Neural progenitor cell (in vitro differentiated cells): Measurements from ENCODE around the gene NUP58. TPM values are rescaled to one million over a fixed set of nuclear protein-coding genes. Genes with fewer than 3 reads are reported as not detected.

Experiments
- DNase-seq: peaks from one replicate; pipeline ENCODE4 v3.0.0-alpha.2; 2016; ENCODE audit warnings: low spot score
- H2AFZ ChIP-seq: fragments of 200-600 bp; sonication (generic); replicated peaks from 2 replicates; pipeline ENCODE4 v1.6.1; 2016; ENCODE audit warnings: antibody characterized with exemption
- H3F3A ChIP-seq: fragments of 200-600 bp; sonication (generic); 2 replicates; pipeline ENCODE4 v1.6.1; 2016; ENCODE audit warnings: antibody characterized with exemption, low read depth
- H3K27ac ChIP-seq: fragments of 200-600 bp; sonication (generic); 2 replicates; pipeline ENCODE4 v1.5.1; 2016; ENCODE audit warnings: mild to moderate bottlenecking
- H3K27me3 ChIP-seq: fragments of 200-600 bp; sonication (generic); 2 replicates; pipeline ENCODE4 v1.6.1; 2016; ENCODE audit warnings: mild to moderate bottlenecking, moderate library complexity
- H3K36me3 ChIP-seq: fragments of 200-600 bp; sonication (generic); 2 replicates; pipeline ENCODE4 v1.5.1; 2016
- H3K4me1 ChIP-seq: fragments of 200-600 bp; sonication (generic); 2 replicates; pipeline ENCODE4 v1.6.1; 2016; ENCODE audit warnings: mixed run types
- H3K4me2 ChIP-seq: fragments of 200-600 bp; sonication (generic); 2 replicates; pipeline ENCODE4 v1.6.1; 2016
- H3K4me3 ChIP-seq: fragments of 200-600 bp; sonication (generic); 2 replicates; pipeline ENCODE4 v1.5.1; 2016
- H3K79me2 ChIP-seq: fragments of 200-600 bp; sonication (generic); 2 replicates; pipeline ENCODE4 v1.6.1; 2016; ENCODE audit warnings: low read depth
- H3K9ac ChIP-seq: fragments of 200-600 bp; sonication (generic); 2 replicates; pipeline ENCODE4 v1.6.1; 2016
- H3K9me3 ChIP-seq: fragments of 200-600 bp; sonication (generic); 2 replicates; pipeline ENCODE4 v1.5.1; 2016; ENCODE audit warnings: low read depth
- H4K20me1 ChIP-seq: fragments of 200-600 bp; sonication (generic); 2 replicates; pipeline ENCODE4 v1.6.1; 2016; ENCODE audit warnings: low read depth
- H3K27ac Mint-ChIP-seq: 3 replicates; pipeline ENCODE4 v1.8.0; 2021; ENCODE audit warnings: mixed read lengths
- H3K27me3 Mint-ChIP-seq: 2 replicates; pipeline ENCODE4 v1.8.0; 2022; ENCODE audit warnings: low read depth, mild to moderate bottlenecking, inconsistent platforms, moderate library complexity, mixed read lengths; ENCODE audit not compliant: insufficient read depth
- H3K36me3 Mint-ChIP-seq: 3 replicates; pipeline ENCODE4 v1.8.0; 2021; ENCODE audit warnings: mixed read lengths
- H3K4me1 Mint-ChIP-seq: 3 replicates; pipeline ENCODE4 v1.8.0; 2021; ENCODE audit warnings: mixed read lengths
- H3K4me3 Mint-ChIP-seq: 3 replicates; pipeline ENCODE4 v1.8.0; 2021; ENCODE audit warnings: mild to moderate bottlenecking, moderate library complexity, mixed read lengths
- H3K9me3 Mint-ChIP-seq: 3 replicates; pipeline ENCODE4 v1.8.0; 2020; ENCODE audit warnings: mixed read lengths
- CTCF ChIP-seq: fragments of 200-600 bp; sonication (generic); IDR thresholded peaks from 2 replicates; pipeline ENCODE4 v1.5.1; 2017; ENCODE audit warnings: antibody characterized with exemption, mild to moderate bottlenecking
- EZH2 ChIP-seq: fragments of 200-600 bp; sonication (generic); IDR thresholded peaks from 2 replicates; pipeline ENCODE4 v1.6.1; 2017; ENCODE audit warnings: antibody characterized with exemption, mild to moderate bottlenecking, moderate library complexity
- EZH2phosphoT487 ChIP-seq: fragments of 200-600 bp; sonication (generic); IDR thresholded peaks from 2 replicates; pipeline ENCODE4 v1.6.1; 2017; ENCODE audit warnings: antibody characterized with exemption
- total RNA-seq: library from RNA; depleted of rRNA; stranded (reverse); fragments of >200 nt; gene quantifications from 2 replicates; pipeline ENCODE4 v1.2.3, GENCODE V29; 2015; ENCODE audit warnings: low replicate concordance

Gene NUP58
- total RNA-seq, 1 donor from 2014 or later: 138 TPM

GRCh38 chr13:25253702-25254101 lies 47.7 kb upstream of the NUP58 start:
- H3K27me3 ChIP-seq: no peaks in the 10 kb centered on the region
- Mint-ChIP-seq H3K4me1 (peaks cover 2% of the 10 kb centered on the region), H3K4me3 (no peak overlapping the region), H3K9me3 (no peaks in the 10 kb centered on the region), H3K27me3 (no peaks in the 10 kb centered on the region), H3K27ac (no peak overlapping the region), H3K36me3 (peaks cover 27% of the 10 kb centered on the region)
- no peaks in the 10 kb centered on the region for H3K4me1 ChIP-seq
- no peak overlapping the region for H3K9ac ChIP-seq
- no peak overlapping the region for H3K4me3 ChIP-seq
- H4K20me1 ChIP-seq: no peaks in the 10 kb centered on the region
- no peak overlapping the region for H2AFZ ChIP-seq
- H3K4me2 ChIP-seq: no peak overlapping the region
- DNase-seq: no peak
- no peaks in the 10 kb centered on the region for H3K9me3 ChIP-seq
- no peaks in the 10 kb centered on the region for H3F3A ChIP-seq
- peaks cover 17% of the 10 kb centered on the region for H3K36me3 ChIP-seq
- no peaks in the 10 kb centered on the region for H3K79me2 ChIP-seq
- no peak overlapping the region for H3K27ac ChIP-seq
- no peak for TF ChIP-seq EZH2
- TF ChIP-seq CTCF: no peak
- TF ChIP-seq EZH2phosphoT487: no peak

DNA sequence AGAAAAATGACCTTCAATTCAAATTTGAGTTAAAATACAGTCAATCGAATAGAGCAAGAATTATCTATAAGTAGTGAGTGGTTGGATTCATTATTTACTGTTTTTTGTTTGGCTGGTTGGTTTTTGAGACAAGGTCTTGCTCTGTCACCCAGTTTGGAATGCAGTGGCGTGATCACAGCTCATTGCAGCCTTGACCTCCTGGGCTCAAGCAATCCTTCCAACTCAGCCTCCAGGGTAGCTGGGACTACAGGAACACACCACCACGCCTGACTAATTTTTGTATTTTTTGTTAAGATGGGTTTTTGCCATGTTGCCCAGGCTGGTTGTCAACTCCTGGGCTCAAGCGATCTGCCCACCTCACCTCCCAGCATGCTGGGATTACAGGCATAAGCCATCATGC lies 39.2 kb upstream of the NUP58 start:
- no peaks in the 10 kb centered on the region for H3K9me3 Mint-ChIP-seq
- Histone ChIP-seq H3K9ac (no peak overlapping the region), H3K36me3 (peaks cover 4% of the 10 kb centered on the region), H3F3A (no peaks in the 10 kb centered on the region), H4K20me1 (no peaks in the 10 kb centered on the region), H3K4me2 (no peak overlapping the region), H3K4me3 (no peak overlapping the region), H3K79me2 (no peaks in the 10 kb centered on the region), H3K27me3 (no peaks in the 10 kb centered on the region), H3K27ac (no peak overlapping the region), H3K4me1 (no peaks in the 10 kb centered on the region), H2AFZ (no peak overlapping the region), H3K9me3 (no peaks in the 10 kb centered on the region)
- no peak overlapping the region for H3K4me3 Mint-ChIP-seq
- peaks cover 19% of the 10 kb centered on the region for H3K36me3 Mint-ChIP-seq
- H3K4me1 Mint-ChIP-seq: no peaks in the 10 kb centered on the region
- no peak for DNase-seq
- TF ChIP-seq EZH2phosphoT487: no peak
- TF ChIP-seq EZH2: no peak
- TF ChIP-seq CTCF: no peak
- no peaks in the 10 kb centered on the region for H3K27me3 Mint-ChIP-seq
- no peak overlapping the region for H3K27ac Mint-ChIP-seq

- Histone ChIP-seq H3K4me3 (no peak overlapping the region), H3K36me3 (peaks cover 4% of the 10 kb centered on the region), H3K4me2 (no peak overlapping the region), H3K9ac (no peak overlapping the region), H3K9me3 (no peaks in the 10 kb centered on the region), H4K20me1 (no peaks in the 10 kb centered on the region), H3K79me2 (no peaks in the 10 kb centered on the region), H3K27me3 (no peaks in the 10 kb centered on the region), H2AFZ (no peak overlapping the region), H3K4me1 (no peaks in the 10 kb centered on the region), H3K27ac (no peak overlapping the region), H3F3A (no peaks in the 10 kb centered on the region)
- no peak overlapping the region for H3K27ac Mint-ChIP-seq
- no peaks in the 10 kb centered on the region for H3K27me3 Mint-ChIP-seq
- H3K4me1 Mint-ChIP-seq: no peaks in the 10 kb centered on the region
- DNase-seq: no peak
- H3K9me3 Mint-ChIP-seq: no peaks in the 10 kb centered on the region
- TF ChIP-seq CTCF: no peak
- TF ChIP-seq EZH2: no peak
- no peak overlapping the region for H3K4me3 Mint-ChIP-seq
- peaks cover 15% of the 10 kb centered on the region for H3K36me3 Mint-ChIP-seq
Measured at GRCh38 chr13:25266706-25267105, 34.7 kb upstream of the NUP58 start.

DNA sequence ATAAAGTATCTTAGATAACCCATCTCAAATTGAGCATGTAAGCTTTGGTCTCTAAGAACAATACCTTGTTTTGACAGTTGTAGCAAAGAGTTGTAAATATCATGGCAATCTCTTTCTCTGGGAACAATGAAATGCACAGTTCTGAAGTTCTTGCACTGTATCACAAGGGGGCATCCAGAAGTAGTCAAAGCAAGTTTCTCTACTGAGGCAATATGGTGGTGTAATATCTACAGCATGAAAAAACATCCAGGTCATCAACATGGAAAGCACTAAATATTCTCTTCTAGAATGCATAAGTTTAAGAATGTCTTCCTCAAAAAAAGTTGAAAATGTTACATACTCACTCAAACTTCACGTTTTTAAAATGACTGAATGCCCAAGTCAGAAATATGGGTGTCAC lies 33.7 kb upstream of the NUP58 start:
- H3K36me3 ChIP-seq: peaks cover 10% of the 10 kb centered on the region
- no peaks in the 10 kb centered on the region for H3F3A ChIP-seq
- H4K20me1 ChIP-seq: no peaks in the 10 kb centered on the region
- Mint-ChIP-seq H3K4me3 (no peak overlapping the region), H3K27me3 (no peaks in the 10 kb centered on the region), H3K4me1 (no peaks in the 10 kb centered on the region), H3K36me3 (peaks cover 19% of the 10 kb centered on the region), H3K9me3 (no peaks in the 10 kb centered on the region), H3K27ac (no peak overlapping the region)
- H3K9ac ChIP-seq: no peak overlapping the region
- TF ChIP-seq CTCF (peak; percentile 14), EZH2phosphoT487 (no peak)
- no peaks in the 10 kb centered on the region for H3K79me2 ChIP-seq
- DNase-seq: no peak
- no peak overlapping the region for H3K27ac ChIP-seq
- H3K4me3 ChIP-seq: no peak overlapping the region
- H3K9me3 ChIP-seq: no peaks in the 10 kb centered on the region
- H3K4me1 ChIP-seq: no peaks in the 10 kb centered on the region
- H2AFZ ChIP-seq: no peak overlapping the region
- H3K27me3 ChIP-seq: no peaks in the 10 kb centered on the region
- no peak overlapping the region for H3K4me2 ChIP-seq
